Neural progenitor cell (in vitro differentiated cells): ENCODE results near the gene EIPR1.
A peak's percentile ranks its signal among the peaks of the same experiment; 100 is the strongest.

ENCODE experiments used
- CTCF ChIP-seq: fragments of 200-600 bp; sonication (generic); IDR thresholded peaks from 2 replicates; pipeline ENCODE4 v1.5.1; 2017; ENCODE audit warnings: antibody characterized with exemption, mild to moderate bottlenecking
- EZH2phosphoT487 ChIP-seq: fragments of 200-600 bp; sonication (generic); IDR thresholded peaks from 2 replicates; pipeline ENCODE4 v1.6.1; 2017; ENCODE audit warnings: antibody characterized with exemption

DNA sequence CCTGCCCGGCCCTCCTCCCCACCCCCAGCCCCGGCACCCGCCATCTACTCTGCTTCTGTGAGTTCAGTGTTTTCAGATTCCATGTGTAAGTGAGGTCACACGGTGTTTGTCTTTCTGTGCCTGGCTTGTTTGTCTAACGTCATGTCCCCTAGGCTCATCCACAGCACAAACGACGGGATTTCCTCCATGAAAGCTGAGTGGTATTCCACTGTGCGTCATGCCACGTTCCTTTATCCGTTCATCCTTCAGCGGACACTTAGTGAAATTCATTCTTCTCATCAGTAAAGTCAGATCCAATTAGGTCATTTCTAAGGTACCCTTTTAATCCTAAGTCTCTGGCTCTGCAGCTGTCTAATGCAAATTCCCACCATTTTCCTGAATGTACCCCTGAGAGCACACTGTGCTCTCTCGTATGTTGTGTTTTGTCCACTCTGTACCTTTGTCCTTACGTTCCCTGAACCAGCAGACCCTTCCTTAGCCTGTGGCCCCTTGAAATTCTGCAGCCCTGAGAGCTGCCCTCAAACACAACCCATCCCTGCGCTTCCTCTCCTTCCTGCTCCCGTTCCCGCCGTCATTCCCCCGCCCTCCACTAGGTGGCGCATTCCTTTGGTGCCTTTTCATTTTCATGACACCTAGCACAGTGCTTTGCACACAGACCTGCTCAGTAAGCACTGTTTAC is 46.0 kb upstream of the EIPR1 start:
- TF ChIP-seq CTCF (peak; percentile 100), EZH2phosphoT487 (no peak)
